B cell (primary cell): ENCODE results near the gene HOPX. TPM values are rescaled to one million over a fixed set of nuclear protein-coding genes. Genes with fewer than 3 reads are reported as not detected.

ENCODE experiments used
- ATAC-seq: fragments of 200-7000 bp; cut with Tn5 transposase; one replicate; pipeline ENCODE4 v1.10.0; 2021; ENCODE audit warnings: low read depth, mild to moderate bottlenecking, moderate number of reproducible peaks, moderate library complexity
- CTCF ChIA-PET: fragments of 350-600 bp; sonication (Branson Sonifier 250); formaldehyde crosslinking; loops from one replicate; lab custom pipeline; 2021; ENCODE audit warnings: antibody characterized with exemption, inconsistent platforms; lab: Charles Lee
- POLR2A ChIA-PET: fragments of 350-600 bp; sonication (Branson Sonifier 250); formaldehyde crosslinking; loops from one replicate; lab custom pipeline; 2021; ENCODE audit warnings: antibody characterized with exemption; lab: Charles Lee
- DNase-seq: peaks from one replicate; pipeline ENCODE4 v3.0.0; 2013
- H2AFZ ChIP-seq: 2 replicates; pipeline ENCODE4 v1.6.1; 2012; ENCODE audit warnings: mild to moderate bottlenecking, low read depth, low read length; ENCODE audit not compliant: insufficient read depth, poor library complexity, severe bottlenecking
- H3K27ac ChIP-seq, 2 donors: 1 replicate in 1 of 2; 2 replicates in 1 of 2; pipeline ENCODE4 v1.5.1; 2012 to 2013; ENCODE audit warnings: low read length in 2 of 2, mild to moderate bottlenecking in 2 of 2, moderate library complexity in 1 of 2
- H3K27me3 ChIP-seq, 4 experiments: fragments of 200-600 bp in 1 of 4; sonication (generic) in 1 of 4; replicated peaks in 1 of 4; 1 replicate in 2 of 4; 2 replicates in 2 of 4; pipeline versions ENCODE4 v1.6.1 to v1.7.0; 2013 to 2016; ENCODE audit warnings: low read length in 3 of 4, mild to moderate bottlenecking in 2 of 4, mixed read lengths in 1 of 4, moderate library complexity in 1 of 4; ENCODE audit not compliant: insufficient read depth in 4 of 4, control insufficient read depth in 3 of 4; ENCODE audit errors: control extremely low read depth in 1 of 4
- H3K36me3 ChIP-seq, 2 experiments: replicated peaks in 1 of 2; 1 replicate in 1 of 2; 2 replicates in 1 of 2; pipeline versions ENCODE4 v1.6.1 to v1.7.1; 2013; ENCODE audit warnings: low read length in 1 of 2; ENCODE audit not compliant: insufficient read depth in 2 of 2, control insufficient read depth in 1 of 2; ENCODE audit errors: control extremely low read depth in 1 of 2, extremely low read depth in 1 of 2
- H3K4me1 ChIP-seq, 2 donors: fragments of 200-600 bp in 1 of 2; sonication (generic) in 1 of 2; 1 replicate in 1 of 2; 2 replicates in 1 of 2; pipeline versions ENCODE4 v1.5.1 to v1.6.1; 2013 to 2017; ENCODE audit warnings: low read length in 2 of 2; ENCODE audit not compliant: control insufficient read depth in 2 of 2, insufficient read depth in 2 of 2
- H3K4me2 ChIP-seq: replicated peaks from 2 replicates; pipeline ENCODE3; 2012; ENCODE audit warnings: mild to moderate bottlenecking, low read depth, low read length; ENCODE audit not compliant: poor library complexity, severe bottlenecking
- H3K4me3 ChIP-seq, 5 experiments: fragments of 200-600 bp in 1 of 5; sonication (generic) in 1 of 5; 1 replicate in 3 of 5; 2 replicates in 2 of 5; pipeline versions ENCODE4 v1.5.1 to v1.7.0; 2011 to 2016; ENCODE audit warnings: low read length in 4 of 5, mild to moderate bottlenecking in 4 of 5, low read depth in 2 of 5, control low read depth in 1 of 5, moderate library complexity in 1 of 5; ENCODE audit not compliant: insufficient read depth in 1 of 5; ENCODE audit errors: control extremely low read depth in 1 of 5, extremely low read depth in 1 of 5
- H3K79me2 ChIP-seq: fragments of 200-600 bp; sonication (generic); one replicate; pipeline ENCODE4 v1.6.0; 2016; ENCODE audit warnings: low read length; ENCODE audit not compliant: control insufficient read depth, insufficient read depth
- H3K9ac ChIP-seq: fragments of 200-600 bp; sonication (generic); 2 replicates; pipeline ENCODE4 v1.6.1; 2017; ENCODE audit warnings: mild to moderate bottlenecking, low read length, moderate library complexity
- H3K9me3 ChIP-seq, 3 donors: one replicate each; pipeline versions ENCODE4 v1.6.1 to v1.7.1; 2013; ENCODE audit warnings: low read length in 2 of 3; ENCODE audit not compliant: control insufficient read depth in 2 of 3, insufficient read depth in 1 of 3; ENCODE audit errors: control extremely low read depth in 1 of 3
- H4K20me1 ChIP-seq: 2 replicates; pipeline ENCODE4 v1.6.0; 2012; ENCODE audit warnings: mild to moderate bottlenecking, low read length; ENCODE audit not compliant: insufficient read depth, control insufficient read depth, poor library complexity, severe bottlenecking
- H3K27ac Mint-ChIP-seq: one replicate; pipeline ENCODE4 v1.8.0; 2021; ENCODE audit warnings: mixed read lengths
- H3K27me3 Mint-ChIP-seq: one replicate; pipeline ENCODE4 v1.8.0; 2021; ENCODE audit warnings: mixed read lengths
- H3K4me1 Mint-ChIP-seq: one replicate; pipeline ENCODE4 v1.8.0; 2021; ENCODE audit warnings: mixed read lengths
- H3K4me3 Mint-ChIP-seq: one replicate; pipeline ENCODE4 v1.8.0; 2021; ENCODE audit warnings: mixed read lengths
- H3K9me3 Mint-ChIP-seq: one replicate; pipeline ENCODE4 v1.8.0; 2022; ENCODE audit warnings: mixed read lengths; ENCODE audit not compliant: insufficient read depth
- CTCF ChIP-seq: fragments of 200-600 bp; IDR thresholded peaks from one replicate; pipeline ENCODE4 v1.8.0; 2022; ENCODE audit warnings: antibody characterized with exemption, mild to moderate bottlenecking
- EZH2 ChIP-seq: IDR thresholded peaks from 2 replicates; pipeline ENCODE4 v1.6.1; 2012; ENCODE audit warnings: borderline replicate concordance, low read depth, mild to moderate bottlenecking, moderate library complexity, low read length; ENCODE audit not compliant: insufficient read depth, poor library complexity, severe bottlenecking
- WGBS: methylation state at CpG from one replicate; pipeline ENCODE4 v1.1.5; 2013; ENCODE audit warnings: missing lambda C conversion rate; ENCODE audit not compliant: insufficient coverage; 5-methylcytosine and 5-hydroxymethylcytosine counted together
- intact Hi-C: fragments of 100-400 bp; cut with micrococcal nuclease; formaldehyde crosslinking; loops from one replicate; pipeline ENCODE4 v1.10.0; 2022
- polyA plus RNA-seq: library from polyadenylated mRNA; depleted of rRNA; stranded (reverse); fragments of >200 nt; gene quantifications from 2 replicates; pipeline ENCODE4 v1.2.3, GENCODE V29; 2012
- total RNA-seq, 2 donors: library from RNA; stranded (reverse); fragments of 120-200 nt in 1 of 2; gene quantifications; 1 replicate in 1 of 2; 2 replicates in 1 of 2; pipeline versions ENCODE4 v1.2.3 to v1.2.4, GENCODE V29; 2013 to 2022

The HOPX gene
- total and polyA plus RNA-seq, 2 donors (not counting 1 experiment from before 2014, with no cell fraction given) = 7.4 to 29.2 TPM

DNA sequence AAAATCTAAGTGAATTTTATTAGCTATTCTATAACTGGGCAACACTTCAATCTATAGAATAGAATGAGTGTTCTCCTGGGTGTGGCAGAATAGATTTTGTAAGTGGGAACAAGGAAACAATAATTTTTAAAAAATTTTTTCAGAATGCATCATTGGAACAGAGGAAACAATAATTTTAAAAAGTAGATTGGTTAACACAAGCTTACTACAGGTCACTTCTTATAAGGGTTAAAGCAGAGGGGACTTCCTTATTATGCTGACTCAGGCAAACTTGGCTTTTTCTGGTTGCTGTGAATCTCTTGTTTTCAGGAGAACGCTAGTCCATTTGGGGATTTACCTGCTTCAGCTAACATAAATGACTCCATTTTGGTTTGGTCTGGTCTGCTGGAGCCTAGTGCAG, 52.5 kb downstream of the HOPX start:
- Mint-ChIP-seq H3K27me3 (no peaks in the 10 kb centered on the region), H3K4me3 (no peak overlapping the region), H3K4me1 (no peaks in the 10 kb centered on the region), H3K27ac (no peak overlapping the region), H3K9me3 (peaks cover 7% of the 10 kb centered on the region)
- no CpG with 5 or more reads among the region's 1 CpG for WGBS
- no peaks in the 10 kb centered on the region for H3K36me3 ChIP-seq
- POLR2A ChIA-PET = no interaction called here
- no peak overlapping the region for H3K4me3 ChIP-seq
- TF ChIP-seq EZH2 (no peak), CTCF (no peak)
- no peaks in the 10 kb centered on the region for H3K79me2 ChIP-seq
- H2AFZ ChIP-seq = no peak overlapping the region
- DNase-seq = no peak
- H3K9me3 ChIP-seq = peaks cover 2 to 19% (median 17%) of the 10 kb centered on the region in 3 donors
- CTCF ChIA-PET = no interaction called here
- no peak for ATAC-seq
- no peaks in the 10 kb centered on the region for H3K4me1 ChIP-seq
- no peak overlapping the region for H3K9ac ChIP-seq
- H3K27me3 ChIP-seq = no peaks in the 10 kb centered on the region
- no peak overlapping the region for H3K27ac ChIP-seq
- no peak overlapping the region for H3K4me2 ChIP-seq
- intact Hi-C loops = no loop called here
- no peaks in the 10 kb centered on the region for H4K20me1 ChIP-seq

- no peaks in the 10 kb centered on the region for H3K4me1 Mint-ChIP-seq
- intact Hi-C loops = no loop called here
- no peak overlapping the region for H3K9ac ChIP-seq
- peaks cover 7% of the 10 kb centered on the region for H3K9me3 Mint-ChIP-seq
- H3K4me3 ChIP-seq = no peak overlapping the region
- ChIA-PET CTCF (interaction anchor here (0.6 kb wide), 1 partner anchor 1148 kb away, joined by 3 read pairs; no protein-coding TSS in a partner anchor), POLR2A (no interaction called here)
- ATAC-seq (no peak), DNase-seq (no peak)
- peaks cover 2 to 19% (median 17%) of the 10 kb centered on the region in 3 donors for H3K9me3 ChIP-seq
- 100% methylated on average over 2 of the region's 2 CpGs for WGBS
- H3K27ac ChIP-seq = no peak overlapping the region
- H3K27me3 Mint-ChIP-seq = no peaks in the 10 kb centered on the region
- no peak for TF ChIP-seq EZH2
- TF ChIP-seq CTCF = no peak
- no peaks in the 10 kb centered on the region for H3K4me1 ChIP-seq
- no peaks in the 10 kb centered on the region for H3K79me2 ChIP-seq
- H3K27ac Mint-ChIP-seq = no peak overlapping the region
- H3K27me3 ChIP-seq = no peaks in the 10 kb centered on the region
- no peak overlapping the region for H3K4me2 ChIP-seq
- H3K36me3 ChIP-seq = no peaks in the 10 kb centered on the region
- no peaks in the 10 kb centered on the region for H4K20me1 ChIP-seq
- H2AFZ ChIP-seq = no peak overlapping the region
- no peak overlapping the region for H3K4me3 Mint-ChIP-seq
These were observed 53.1 kb downstream of the HOPX start for GRCh38 chr4:56627985-56628384.
